HFFc6 (cell line): ENCODE measurements around the gene RPAP2. TPM values are rescaled to one million over a fixed set of nuclear protein-coding genes. Genes with fewer than 3 reads are reported as not detected.
"Not testable (repeated sequence)": the region's sequence is repeated elsewhere in the genome, so short reads cannot be mapped to it uniquely, and the experiment has no call there.

Experiments used
- DNase-seq: peaks from one replicate; pipeline ENCODE4 v3.0.0-alpha.2; 2018
- H3K27ac Mint-ChIP-seq: 2 replicates; pipeline ENCODE4 v1.8.0; 2020; ENCODE audit warnings: mild to moderate bottlenecking, mixed read lengths
- H3K27me3 Mint-ChIP-seq: 2 replicates; pipeline ENCODE4 v1.8.0; 2021; ENCODE audit warnings: mild to moderate bottlenecking, moderate library complexity, mixed read lengths; ENCODE audit not compliant: insufficient read depth
- H3K36me3 Mint-ChIP-seq: 2 replicates; pipeline ENCODE4 v1.8.0; 2021; ENCODE audit warnings: low read depth, mixed read lengths
- H3K4me1 Mint-ChIP-seq: 2 replicates; pipeline ENCODE4 v1.8.0; 2020; ENCODE audit warnings: low read depth, mixed read lengths
- H3K4me3 Mint-ChIP-seq: 2 replicates; pipeline ENCODE4 v1.8.0; 2020; ENCODE audit warnings: mild to moderate bottlenecking, moderate library complexity, mixed read lengths
- H3K9me3 Mint-ChIP-seq: 2 replicates; pipeline ENCODE4 v1.8.0; 2020; ENCODE audit warnings: mild to moderate bottlenecking, mixed read lengths
- CTCF ChIP-seq: fragments of 200-600 bp; sonication (generic); IDR thresholded peaks from 2 replicates; pipeline ENCODE4 v1.5.0; 2021; ENCODE audit warnings: antibody characterized with exemption, mild to moderate bottlenecking
- total RNA-seq, 6 experiments: library from RNA; stranded (reverse); fragmentation: NEBNext Ultra II Directional; extraction: Animal tissue kit (Norgen Biotek cat#: 25700); gene quantifications; 2 replicates in 1 of 6; 3 replicates in 5 of 6; pipeline ENCODE4 v1.2.3, GENCODE V29; 2021

The RPAP2 gene
- total RNA-seq, 6 experiments from 2014 or later: 18.4 to 24.8 (median 21.0) TPM

- Mint-ChIP-seq H3K4me1 (peaks cover 30% of the 10 kb centered on the region), H3K27ac (no peak overlapping the region), H3K9me3 (no peaks in the 10 kb centered on the region), H3K4me3 (no peak overlapping the region), H3K27me3 (no peaks in the 10 kb centered on the region), H3K36me3 (peaks cover 24% of the 10 kb centered on the region)
- DNase-seq: no peak
- no peak for TF ChIP-seq CTCF
Measured at GRCh38 chr1:92276082-92276481, 22.8 kb upstream of the RPAP2 start.

- DNase-seq: peak; percentile 44
- peak overlapping the region; percentile 55 for H3K27ac Mint-ChIP-seq
- peaks cover 30% of the 10 kb centered on the region for H3K4me1 Mint-ChIP-seq
- no peak overlapping the region for H3K4me3 Mint-ChIP-seq
- H3K27me3 Mint-ChIP-seq: no peaks in the 10 kb centered on the region
- H3K36me3 Mint-ChIP-seq: peaks cover 35% of the 10 kb centered on the region
- no peaks in the 10 kb centered on the region for H3K9me3 Mint-ChIP-seq
- no peak for TF ChIP-seq CTCF
Measured at GRCh38 chr1:92277105-92277723, 21.6 kb upstream of the RPAP2 start.

DNA sequence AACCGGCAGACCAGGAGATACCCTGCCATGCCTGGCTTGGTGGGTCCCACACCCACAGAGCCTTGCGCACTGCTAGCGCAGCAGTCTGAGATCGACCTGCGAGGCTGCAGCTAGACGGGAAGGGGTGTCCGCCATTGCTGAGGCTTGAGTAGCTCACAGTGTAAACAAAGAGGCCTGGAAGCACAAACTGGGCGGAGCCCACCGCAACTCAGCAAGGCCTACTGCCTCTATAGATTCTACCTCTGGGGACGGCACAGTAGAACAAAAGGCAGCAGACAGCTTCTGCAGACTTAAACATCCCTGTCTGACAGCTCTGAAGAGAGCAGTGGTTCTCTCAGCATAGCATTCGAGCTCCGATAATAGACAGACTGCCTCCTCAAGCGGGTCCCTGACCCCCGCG lies 19.1 kb upstream of the RPAP2 start:
- H3K27me3 Mint-ChIP-seq, H3K27ac Mint-ChIP-seq, DNase-seq, H3K4me3 Mint-ChIP-seq, H3K9me3 Mint-ChIP-seq: not testable (repeated sequence)
- peaks cover 60% of the 10 kb centered on the region for H3K36me3 Mint-ChIP-seq
- peaks cover 26% of the 10 kb centered on the region for H3K4me1 Mint-ChIP-seq

DNA sequence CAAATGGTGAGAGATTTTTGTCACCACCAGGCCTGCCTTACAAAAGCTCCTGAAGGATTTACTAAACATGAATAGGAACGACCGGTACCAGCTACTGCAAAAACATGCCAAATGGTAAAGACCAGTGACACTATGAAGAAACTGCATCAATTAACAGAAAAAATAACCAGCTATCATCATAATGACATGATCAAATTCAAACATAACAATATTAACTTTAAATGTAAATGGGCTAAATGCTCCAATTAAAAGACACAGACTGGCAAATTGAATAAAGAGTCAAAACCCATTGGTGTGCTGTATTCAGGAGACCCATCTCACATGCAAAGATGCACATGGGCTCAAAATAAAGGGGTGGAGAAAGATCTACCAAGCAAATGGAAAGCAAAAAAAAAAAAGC lies 17.4 kb upstream of the RPAP2 start:
- not testable (repeated sequence) for DNase-seq, H3K27ac Mint-ChIP-seq, H3K27me3 Mint-ChIP-seq, H3K9me3 Mint-ChIP-seq, H3K4me3 Mint-ChIP-seq
- H3K4me1 Mint-ChIP-seq: peaks cover 15% of the 10 kb centered on the region
- H3K36me3 Mint-ChIP-seq: peaks cover 62% of the 10 kb centered on the region

- H3K36me3 Mint-ChIP-seq: peaks cover 15% of the 10 kb centered on the region
- no peak overlapping the region for H3K4me3 Mint-ChIP-seq
- H3K27ac Mint-ChIP-seq: no peak overlapping the region
- DNase-seq: peak; percentile 56
- TF ChIP-seq CTCF: peak; percentile 84
- H3K4me1 Mint-ChIP-seq: peaks cover 6% of the 10 kb centered on the region; the same call in 1 of the 2 replicates
- H3K27me3 Mint-ChIP-seq: no peaks in the 10 kb centered on the region
- no peaks in the 10 kb centered on the region for H3K9me3 Mint-ChIP-seq
Measured at GRCh38 chr1:92291372-92291999, 7.4 kb upstream of the RPAP2 start.

DNA sequence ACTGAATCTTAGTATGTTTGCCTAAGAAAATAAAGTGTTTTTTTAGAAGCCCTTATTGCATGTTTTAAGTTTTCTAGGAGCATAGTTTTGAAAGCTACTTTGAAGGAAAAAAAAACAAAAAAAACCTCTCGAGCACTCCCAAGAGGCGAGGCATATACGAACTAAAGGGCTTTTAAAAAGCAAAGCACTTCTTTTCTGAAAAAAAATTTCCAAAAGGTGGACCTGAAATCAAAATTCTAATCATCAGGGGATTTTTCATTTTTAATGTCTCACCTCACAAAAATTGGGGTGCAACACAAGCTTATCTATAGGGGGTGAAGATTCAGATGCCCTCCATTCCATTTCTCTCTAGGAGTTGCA lies 666 bp upstream of the RPAP2 start:
- H3K4me3 Mint-ChIP-seq: peak overlapping the region; percentile 98
- peak overlapping the region; percentile 98 for H3K27ac Mint-ChIP-seq
- H3K9me3 Mint-ChIP-seq: no peaks in the 10 kb centered on the region
- H3K4me1 Mint-ChIP-seq: peaks cover 37% of the 10 kb centered on the region
- no peak for DNase-seq
- no peaks in the 10 kb centered on the region for H3K27me3 Mint-ChIP-seq
- no peak for TF ChIP-seq CTCF
- H3K36me3 Mint-ChIP-seq: peaks cover 14% of the 10 kb centered on the region
